DOHH2 (cell line): ENCODE data around the gene TOM1.

Experiments used
- H3F3A ChIP-seq: fragments of 200-600 bp; sonication (generic), shearing (Covaris generic); 2 replicates; pipeline ENCODE4 v1.6.0; 2016; ENCODE audit warnings: antibody characterized with exemption, mild to moderate bottlenecking; ENCODE audit not compliant: control insufficient read depth, insufficient read depth
- H3K27ac ChIP-seq: fragments of 200-600 bp; sonication (generic); 2 replicates; pipeline ENCODE4 v1.5.1; 2014; ENCODE audit warnings: low read depth, mild to moderate bottlenecking, low read length, moderate library complexity
- H3K27me3 ChIP-seq: fragments of 200-600 bp; sonication (generic); 2 replicates; pipeline ENCODE4 v1.6.1; 2014; ENCODE audit warnings: mild to moderate bottlenecking, low read length, mixed read lengths; ENCODE audit not compliant: control insufficient read depth
- H3K36me3 ChIP-seq: fragments of 200-600 bp; sonication (generic); 2 replicates; pipeline ENCODE4 v1.6.1; 2014; ENCODE audit warnings: mild to moderate bottlenecking, low read length, moderate library complexity, mixed read lengths; ENCODE audit not compliant: control insufficient read depth
- H3K4me1 ChIP-seq: fragments of 200-600 bp; sonication (generic); 2 replicates; pipeline ENCODE4 v1.6.1; 2014; ENCODE audit warnings: mild to moderate bottlenecking, low read length, mixed read lengths; ENCODE audit not compliant: control insufficient read depth
- H3K4me2 ChIP-seq: fragments of 200-600 bp; sonication (generic); 2 replicates; pipeline ENCODE4 v1.6.0; 2014; ENCODE audit warnings: mild to moderate bottlenecking, low read length, moderate library complexity
- H3K4me3 ChIP-seq: fragments of 200-600 bp; sonication (generic); 2 replicates; pipeline ENCODE4 v1.5.1; 2014; ENCODE audit warnings: mild to moderate bottlenecking, low read length, mixed read lengths
- H3K79me2 ChIP-seq: fragments of 200-600 bp; sonication (generic); 2 replicates; pipeline ENCODE4 v1.6.1; 2014; ENCODE audit warnings: mild to moderate bottlenecking, low read length, mixed read lengths; ENCODE audit not compliant: control insufficient read depth
- H3K9me2 ChIP-seq: fragments of 200-600 bp; sonication (generic); replicated peaks from 2 replicates; pipeline ENCODE4 v1.6.1; 2014; ENCODE audit warnings: mild to moderate bottlenecking, low read length, mixed read lengths; ENCODE audit not compliant: control insufficient read depth
- H3K9me3 ChIP-seq: fragments of 200-600 bp; sonication (generic); 2 replicates; pipeline ENCODE4 v1.6.1; 2014; ENCODE audit warnings: antibody characterized with exemption, low read length, mixed read lengths; ENCODE audit not compliant: control insufficient read depth, insufficient read depth
- H4K20me1 ChIP-seq: fragments of 200-600 bp; sonication (generic); 2 replicates; pipeline ENCODE4 v1.6.0; 2014; ENCODE audit warnings: low read depth, mild to moderate bottlenecking, antibody characterized with exemption, low read length, moderate library complexity; ENCODE audit not compliant: control insufficient read depth, insufficient read depth
- CTCF ChIP-seq: fragments of 200-600 bp; sonication (generic); IDR thresholded peaks from one replicate; pipeline ENCODE4 v1.5.1; 2014; ENCODE audit warnings: antibody characterized with exemption, mild to moderate bottlenecking, low read depth, low read length; ENCODE audit not compliant: poor library complexity, severe bottlenecking
- EZH2phosphoT487 ChIP-seq: fragments of 200-600 bp; sonication (generic); IDR thresholded peaks from 2 replicates; pipeline ENCODE4 v1.6.1; 2017; ENCODE audit warnings: borderline replicate concordance, mild to moderate bottlenecking, antibody characterized with exemption, low read length, moderate library complexity, mixed read lengths

The TOM1 gene

DNA sequence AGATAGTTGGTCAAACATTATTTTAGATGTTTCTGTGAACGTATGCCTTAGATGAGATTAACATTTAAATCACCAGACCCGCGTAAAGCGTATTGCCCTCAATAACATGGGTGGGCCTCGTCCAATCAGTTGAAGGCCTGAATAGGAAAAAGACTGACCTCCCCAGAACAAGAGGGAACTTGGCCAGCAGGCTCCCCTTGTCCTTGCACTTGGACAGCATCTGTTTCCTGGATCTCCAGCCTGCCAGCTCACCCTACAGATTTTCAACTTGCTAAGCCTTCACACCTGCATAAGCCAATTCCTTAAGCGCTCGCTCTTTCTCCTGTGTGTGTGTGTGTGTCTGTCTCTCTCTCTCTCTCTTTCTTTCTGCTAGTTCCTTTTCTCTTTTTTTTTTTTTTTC, 8.2 kb downstream of the TOM1 start:
- Histone ChIP-seq H3K27ac (no peak overlapping the region), H3K4me2 (no peak overlapping the region), H3K4me1 (peaks cover 57% of the 10 kb centered on the region), H3K9me2 (no peaks in the 10 kb centered on the region), H4K20me1 (no peaks in the 10 kb centered on the region), H3K36me3 (no peaks in the 10 kb centered on the region), H3F3A (no peaks in the 10 kb centered on the region), H3K9me3 (no peaks in the 10 kb centered on the region), H3K4me3 (no peak overlapping the region), H3K79me2 (no peaks in the 10 kb centered on the region), H3K27me3 (no peaks in the 10 kb centered on the region)
- TF ChIP-seq EZH2phosphoT487 (no peak), CTCF (no peak)

GRCh38 chr22:35308480-35309021, 8.9 kb downstream of the TOM1 start:
- H3K27ac ChIP-seq, result no peak overlapping the region

DNA sequence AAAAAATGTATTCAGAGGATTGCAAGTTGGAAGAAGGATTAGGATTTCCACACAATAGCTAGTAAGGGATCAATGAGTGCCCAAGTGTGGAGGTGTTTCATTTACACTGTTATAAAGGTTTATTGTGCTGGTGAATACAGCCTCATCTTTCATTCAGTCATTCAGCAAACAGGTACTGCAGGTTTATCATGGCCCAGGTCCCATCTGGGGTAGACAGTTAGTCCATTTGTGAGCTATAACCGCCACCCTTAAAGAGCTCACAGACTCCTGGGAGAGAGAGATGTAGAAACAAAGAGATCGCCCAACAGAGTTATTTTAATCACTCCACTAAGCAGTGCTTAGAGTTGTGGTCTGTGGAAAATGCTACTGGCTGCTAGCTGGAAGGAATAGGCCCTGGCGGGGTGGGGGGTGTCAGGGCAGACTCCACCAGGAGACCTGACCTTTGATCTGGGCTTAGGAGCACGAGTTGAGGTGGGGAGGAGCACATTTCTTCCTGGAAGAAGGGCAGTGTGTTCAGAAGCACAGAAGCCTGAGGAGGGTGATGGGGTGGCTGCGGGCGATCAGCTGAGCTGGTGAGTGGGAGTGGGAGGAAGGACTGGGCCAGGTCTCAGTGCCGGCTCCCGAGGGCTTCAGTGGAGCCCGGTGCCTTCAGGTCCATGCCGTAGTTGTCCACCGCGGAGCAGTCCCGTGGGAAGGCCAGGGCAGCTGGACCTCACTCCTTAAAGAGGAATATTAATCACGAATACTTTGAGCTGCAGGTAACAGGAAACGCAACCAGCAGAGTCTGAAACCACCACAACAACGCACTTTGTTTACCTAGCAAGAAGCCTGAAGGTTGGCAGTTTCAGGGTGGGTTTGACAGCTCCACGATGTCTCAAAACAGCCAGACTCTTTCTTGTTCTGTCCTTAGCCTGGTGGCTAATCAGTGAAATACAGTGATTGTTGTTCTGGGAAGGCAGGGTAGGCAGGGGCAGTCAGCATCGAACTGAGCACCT, 11.2 kb downstream of the TOM1 start:
- Histone ChIP-seq H3K4me1 (peaks cover 64% of the 10 kb centered on the region), H3K4me3 (no peak overlapping the region), H3K27me3 (no peaks in the 10 kb centered on the region), H3K79me2 (no peaks in the 10 kb centered on the region), H3F3A (no peaks in the 10 kb centered on the region), H3K9me2 (no peaks in the 10 kb centered on the region), H3K36me3 (no peaks in the 10 kb centered on the region), H3K9me3 (no peaks in the 10 kb centered on the region), H3K4me2 (peak overlapping the region; percentile 12; the same call in 1 of the 2 replicates), H4K20me1 (no peaks in the 10 kb centered on the region), H3K27ac (no peak overlapping the region)
- TF ChIP-seq EZH2phosphoT487 (no peak), CTCF (no peak)

More at GRCh38 chr22:35308480-35309021, 8.9 kb downstream of the TOM1 start:
- Histone ChIP-seq H4K20me1 (no peaks in the 10 kb centered on the region), H3K27me3 (no peaks in the 10 kb centered on the region), H3F3A (no peaks in the 10 kb centered on the region), H3K9me3 (no peaks in the 10 kb centered on the region), H3K9me2 (no peaks in the 10 kb centered on the region), H3K4me3 (no peak overlapping the region), H3K79me2 (no peaks in the 10 kb centered on the region), H3K4me2 (no peak overlapping the region), H3K4me1 (peaks cover 61% of the 10 kb centered on the region), H3K36me3 (no peaks in the 10 kb centered on the region)
- no peak for TF ChIP-seq CTCF
- no peak for TF ChIP-seq EZH2phosphoT487
